Mammary epithelial cell (primary cell): ENCODE measurements around the gene PKDREJ.

Experiments
- CTCF ChIP-seq, 2 donors: IDR thresholded peaks in 1 of 2; conservative IDR thresholded peaks in 1 of 2; 2 replicates each; pipeline ENCODE4 v1.5.1; 2011 to 2012; ENCODE audit warnings: inconsistent platforms in 2 of 2, low read length in 2 of 2, mild to moderate bottlenecking in 2 of 2, control low read depth in 1 of 2, low read depth in 1 of 2; ENCODE audit not compliant: insufficient read depth in 1 of 2; ENCODE audit errors: extremely low read depth in 1 of 2
- EZH2 ChIP-seq: IDR thresholded peaks from 2 replicates; pipeline ENCODE4 v1.6.1; 2012; ENCODE audit warnings: low read length, inconsistent platforms, borderline replicate concordance

GRCh38 chr22:46274381-46274780, 11.2 kb upstream of the PKDREJ start:
- TF ChIP-seq CTCF (conservative IDR thresholded peaks at IDR 0.05 in 1 of 2, IDR thresholded peaks at IDR 0.05 in 1 of 2; ENCODE audit: extremely low read depth in 1 of 2, insufficient read depth in 1 of 2, low read depth in 1 of 2, low read length in 2 of 2) (no peak), EZH2 (no peak)
